IMR-90 (cell line): ENCODE measurements around the gene TIMM21. TPM values are rescaled to one million over a fixed set of nuclear protein-coding genes. Genes with fewer than 3 reads are reported as not detected.
A peak's percentile ranks its signal among the peaks of the same experiment; 100 is the strongest.

ENCODE experiments used
- ATAC-seq: fragments of 200-7000 bp; cut with Tn5 transposase; 2 replicates; pipeline ENCODE4 v1.9.1; 2020; ENCODE audit warnings: low read depth, mild to moderate bottlenecking, moderate library complexity
- BruUV-seq: library from RNA; stranded (reverse); fragments of 400-500 nt; replicated peaks from 2 replicates; lab custom pipeline; 2021; lab: Mats Ljungman, UMichigan
- CTCF ChIA-PET: fragments of 300-600 bp; formaldehyde crosslinking; extraction: SDS; loops from one replicate; lab custom pipeline; 2021; ENCODE audit warnings: antibody characterized with exemption; lab: Yijun Ruan, JAX
- POLR2A ChIA-PET: fragments of 300-600 bp; sonication (Branson Sonifier 250); formaldehyde crosslinking; loops from one replicate; lab custom pipeline; 2022; ENCODE audit warnings: antibody characterized with exemption; ENCODE audit not compliant: unreplicated experiment; lab: Charles Lee
- DNase-seq: peaks from one replicate; pipeline ENCODE4 v3.0.0; 2013
- H2AFZ ChIP-seq: replicated peaks from 2 replicates; pipeline ENCODE3; 2013; ENCODE audit warnings: low read length, mild to moderate bottlenecking; ENCODE audit not compliant: poor library complexity
- H2AK5ac ChIP-seq: 2 replicates; pipeline ENCODE4 v1.6.1; 2013; ENCODE audit warnings: low read depth, low read length, inconsistent platforms
- H2AK9ac ChIP-seq: replicated peaks from 2 replicates; pipeline ENCODE3; 2013; ENCODE audit warnings: mild to moderate bottlenecking, low read depth, low read length, moderate library complexity; ENCODE audit not compliant: poor library complexity
- H2BK120ac ChIP-seq: 2 replicates; pipeline ENCODE4 v1.6.1; 2013; ENCODE audit warnings: low read depth, low read length, inconsistent platforms
- H2BK15ac ChIP-seq: 3 replicates; pipeline ENCODE4 v1.6.1; 2013; ENCODE audit warnings: low read depth, low read length, inconsistent platforms
- H2BK20ac ChIP-seq: 2 replicates; pipeline ENCODE4 v1.6.1; 2013; ENCODE audit warnings: low read depth, mild to moderate bottlenecking, inconsistent platforms, low read length, moderate library complexity
- H2BK5ac ChIP-seq: 2 replicates; pipeline ENCODE4 v1.6.1; 2013; ENCODE audit warnings: mild to moderate bottlenecking, low read depth, low read length, inconsistent platforms; ENCODE audit not compliant: poor library complexity, severe bottlenecking
- H3K14ac ChIP-seq: replicated peaks from 2 replicates; pipeline ENCODE4 v1.6.1; 2013; ENCODE audit warnings: low read depth, low read length, inconsistent platforms
- H3K18ac ChIP-seq: 2 replicates; pipeline ENCODE4 v1.6.1; 2013; ENCODE audit warnings: low read depth, low read length, control low read depth
- H3K23ac ChIP-seq: 2 replicates; pipeline ENCODE4 v1.6.1; 2013; ENCODE audit warnings: low read depth, low read length, inconsistent platforms
- H3K27ac ChIP-seq: 2 replicates; pipeline ENCODE4 v1.5.1; 2013; ENCODE audit warnings: mild to moderate bottlenecking, control low read depth, low read length; ENCODE audit not compliant: insufficient read depth
- H3K27me3 ChIP-seq: 2 replicates; pipeline ENCODE4 v1.6.1; 2013; ENCODE audit warnings: low read length; ENCODE audit not compliant: control insufficient read depth, insufficient read depth
- H3K36me3 ChIP-seq: 2 replicates; pipeline ENCODE4 v1.6.1; 2013; ENCODE audit warnings: low read length, mixed read lengths; ENCODE audit not compliant: control insufficient read depth, insufficient read depth
- H3K4ac ChIP-seq: 2 replicates; pipeline ENCODE4 v1.6.1; 2013; ENCODE audit warnings: low read depth, low read length, inconsistent platforms
- H3K4me1 ChIP-seq: 2 replicates; pipeline ENCODE4 v1.6.1; 2013; ENCODE audit warnings: low read length, mixed read lengths; ENCODE audit not compliant: control insufficient read depth, insufficient read depth
- H3K4me2 ChIP-seq: 2 replicates; pipeline ENCODE4 v1.6.1; 2013; ENCODE audit warnings: low read depth, mild to moderate bottlenecking, control low read depth, low read length, moderate library complexity
- H3K4me3 ChIP-seq: 2 replicates; pipeline ENCODE4 v1.5.1; 2013; ENCODE audit warnings: low read depth, mild to moderate bottlenecking, control low read depth, low read length, moderate library complexity; ENCODE audit not compliant: insufficient read depth
- H3K56ac ChIP-seq: 2 replicates; pipeline ENCODE4 v1.6.1; 2013; ENCODE audit warnings: low read length, inconsistent platforms; ENCODE audit not compliant: insufficient read depth; ENCODE audit errors: extremely low read depth
- H3K79me1 ChIP-seq, 2 experiments: 2 replicates each; pipeline ENCODE4 v1.6.1; 2013; ENCODE audit warnings: low read length in 2 of 2, inconsistent platforms in 1 of 2, low read depth in 1 of 2
- H3K9ac ChIP-seq: 2 replicates; pipeline ENCODE4 v1.6.1; 2013; ENCODE audit warnings: low read depth, low read length, control low read depth
- H3K9me1 ChIP-seq: 2 replicates; pipeline ENCODE4 v1.6.1; 2013; ENCODE audit warnings: low read length, inconsistent platforms; ENCODE audit not compliant: insufficient read depth
- H3K9me3 ChIP-seq: 2 replicates; pipeline ENCODE4 v1.6.1; 2013; ENCODE audit warnings: low read length; ENCODE audit not compliant: control insufficient read depth, insufficient read depth
- H4K20me1 ChIP-seq: 2 replicates; pipeline ENCODE4 v1.6.1; 2013; ENCODE audit warnings: low read length, inconsistent platforms; ENCODE audit not compliant: insufficient read depth
- H4K5ac ChIP-seq: 2 replicates; pipeline ENCODE4 v1.6.1; 2013; ENCODE audit warnings: mild to moderate bottlenecking, low read depth, low read length, control low read depth
- H4K8ac ChIP-seq, 2 experiments: 2 replicates each; pipeline ENCODE4 v1.6.1; 2013; ENCODE audit warnings: low read depth in 2 of 2, low read length in 2 of 2, control low read depth in 1 of 2, inconsistent platforms in 1 of 2
- H4K91ac ChIP-seq: 2 replicates; pipeline ENCODE4 v1.6.1; 2013; ENCODE audit warnings: low read depth, low read length, inconsistent platforms; ENCODE audit not compliant: insufficient read depth
- BHLHE40 ChIP-seq: fragments of 150-350 bp; IDR thresholded peaks from 2 replicates; pipeline ENCODE4 v1.6.1; 2016; ENCODE audit warnings: mild to moderate bottlenecking, low read depth, low read length
- MAFK ChIP-seq: IDR thresholded peaks from 2 replicates; pipeline ENCODE4 v1.6.1; 2012; ENCODE audit warnings: low read depth, low read length, improper control_type of control experiment
- MAZ ChIP-seq: IDR thresholded peaks from 2 replicates; pipeline ENCODE4 v1.6.1; 2012; ENCODE audit warnings: low read depth, mild to moderate bottlenecking, low read length, improper control_type of control experiment, moderate library complexity, borderline replicate concordance
- NFE2L2 ChIP-seq: fragments of 150-350 bp; IDR thresholded peaks from 2 replicates; pipeline ENCODE4 v1.6.1; 2016; ENCODE audit warnings: low read depth, mild to moderate bottlenecking, low read length
- RAD21 ChIP-seq: IDR thresholded peaks from 2 replicates; pipeline ENCODE4 v1.6.1; 2012; ENCODE audit warnings: low read length, improper control_type of control experiment
- RFX5 ChIP-seq: IDR thresholded peaks from 2 replicates; pipeline ENCODE4 v1.8.0; 2012; ENCODE audit warnings: low read depth, mild to moderate bottlenecking, low read length, moderate library complexity
- whole genome bisulfite sequencing, 2 experiments: methylation state at CpG; one replicate each; pipeline versions ENCODE4 v1.1.5 to v1.1.7; 2013; ENCODE audit warnings: missing lambda C conversion rate in 2 of 2; ENCODE audit not compliant: insufficient read length in 1 of 2; ENCODE audit errors: extremely low coverage in 2 of 2; 5-methylcytosine and 5-hydroxymethylcytosine counted together
- dilution Hi-C: fragments of 300-500 bp; cut with HindIII; formaldehyde crosslinking; loops from one replicate; pipeline ENCODE4 v1.14.3; 2018; ENCODE audit warnings: low sequenced_read_pairs; ENCODE audit not compliant: unreplicated experiment
- in situ Hi-C: fragments of 300-500 bp; cut with MboI; formaldehyde crosslinking; loops from 3 replicates; pipeline ENCODE4 v1.14.3; 2019; ENCODE audit warnings: low sequenced_read_pairs, inconsistent platforms, mixed read lengths
- intact Hi-C: fragments of 100-400 bp; cut with micrococcal nuclease; formaldehyde crosslinking; loops from 2 replicates; pipeline ENCODE4 v1.10.0; 2022
- polyA plus RNA-seq, 3 experiments: library from polyadenylated mRNA; depleted of rRNA; stranded (reverse); fragments of >200 nt; gene quantifications; 2 replicates each; pipeline ENCODE4 v1.2.3, GENCODE V29; 2012; ENCODE audit warnings: low replicate concordance in 1 of 3
- total RNA-seq: library from RNA; depleted of rRNA; stranded (reverse); fragments of >200 nt; gene quantifications from 2 replicates; pipeline ENCODE4 v1.2.3, GENCODE V29; 2012

TIMM21 gene
- total and polyA plus RNA-seq, 2 of the 4 experiments (the other 2 are of a cell fraction): 42.8 to 52.7 TPM

- H3K4me2 ChIP-seq: peak overlapping the region; percentile 7; the same call in 1 of the 2 replicates
- no peak overlapping the region for H3K4me3 ChIP-seq
- H3K23ac ChIP-seq: peak overlapping the region; percentile 46; the same call in 1 of the 2 replicates
- no peak overlapping the region for H3K56ac ChIP-seq
- peaks cover 7% of the 10 kb centered on the region; the same call in 1 of the 2 replicates for H3K9me1 ChIP-seq
- peak overlapping the region; percentile 64 for H2BK120ac ChIP-seq
- peak overlapping the region; percentile 53; the same call in 2 of the 3 replicates for H2BK15ac ChIP-seq
- peak overlapping the region; percentile 96 for H2BK5ac ChIP-seq
- H2AFZ ChIP-seq: peak overlapping the region; percentile 71
- H3K27ac ChIP-seq: peak overlapping the region; percentile 48; the same call in 1 of the 2 replicates
- peak overlapping the region; percentile 79 for H3K4ac ChIP-seq
- H3K79me1 ChIP-seq: no peaks in the 10 kb centered on the region
- ATAC-seq: peak; percentile 90
- H4K20me1 ChIP-seq: no peaks in the 10 kb centered on the region
- H3K36me3 ChIP-seq: no peaks in the 10 kb centered on the region
- H4K91ac ChIP-seq: peak overlapping the region; percentile 91
- POLR2A ChIA-PET: interaction anchor here (0.6 kb wide), 2 partner anchors 42 to 84 kb away, joined by 4 to 5 read pairs; no protein-coding TSS in a partner anchor
- BruUV-seq: no TSS peak
- H3K9me3 ChIP-seq: peaks cover 3% of the 10 kb centered on the region; the same call in 1 of the 2 replicates
- H3K4me1 ChIP-seq: peaks cover 11% of the 10 kb centered on the region
- H4K8ac ChIP-seq: peak overlapping the region; percentile 86 to 90
- H4K5ac ChIP-seq: peak overlapping the region; percentile 78; the same call in 1 of the 2 replicates
- intact Hi-C loops: loop anchor here (5.0 to 10.0 kb wide), 5 partner anchors 273 to 1240 kb away; no protein-coding TSS in a partner anchor
- CTCF ChIA-PET: interaction anchor here (0.6 to 0.7 kb wide), 2 partner anchors 340 to 366 kb away, joined by 4 read pairs; no protein-coding TSS in a partner anchor
- peak overlapping the region; percentile 51; the same call in 1 of the 2 replicates for H3K9ac ChIP-seq
- peak overlapping the region; percentile 74 for H3K18ac ChIP-seq
- H2BK20ac ChIP-seq: peak overlapping the region; percentile 73; the same call in 1 of the 2 replicates
- no peak for TF ChIP-seq BHLHE40
- 0 out of 2 replicates have a peak, but pooled peaks have one; percentile 15 for TF ChIP-seq MAFK
- TF ChIP-seq NFE2L2: no peak
- no peak for TF ChIP-seq RAD21
- TF ChIP-seq RFX5: no peak
- TF ChIP-seq MAZ: no peak
- peak; percentile 88 for DNase-seq
- H2AK9ac ChIP-seq: no peak overlapping the region
- H3K14ac ChIP-seq: peak overlapping the region; percentile 92
- no peaks in the 10 kb centered on the region for H3K27me3 ChIP-seq
- dilution Hi-C loops: no loop called here
- no peak overlapping the region for H2AK5ac ChIP-seq
- in situ Hi-C loops: loop anchor here (5.0 kb wide), 1 partner anchor 1353 kb away; no protein-coding TSS in a partner anchor
- WGBS, 2 experiments: 17% methylated on average over 2 of the region's 4 CpGs; no CpG with 5 or more reads in 1 of the 2 experiments
Measured at GRCh38 chr18:74115046-74115445, 33.3 kb upstream of the TIMM21 start.
